ENCODE results near the gene CDS2. TPM values are rescaled to one million over a fixed set of nuclear protein-coding genes. Genes with fewer than 3 reads are reported as not detected.

Gene CDS2
- total RNA-seq, 1 donor, result 49.1 TPM

DNA sequence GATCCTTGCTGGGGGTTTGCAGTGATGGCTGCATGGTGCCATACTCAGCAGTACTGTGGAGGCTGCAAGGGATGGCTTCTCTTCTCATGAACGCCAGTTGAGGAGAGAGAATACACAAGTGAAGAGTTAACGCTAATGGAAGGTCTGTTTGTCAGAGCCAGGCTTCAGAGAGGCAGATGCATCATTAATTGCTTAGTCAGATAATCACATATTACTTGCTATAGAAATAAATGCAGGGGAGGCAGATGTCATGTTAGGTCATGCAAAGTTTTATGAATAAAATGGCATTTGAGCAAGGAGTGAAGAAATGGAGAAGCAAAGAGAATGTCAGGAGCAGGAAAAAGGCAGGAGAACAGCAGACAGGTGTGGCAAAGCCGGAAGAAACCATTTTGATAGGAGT lies 51.2 kb downstream of the CDS2 start:
- Histone ChIP-seq H3K4me3 (ENCODE audit: low read length) (no peak overlapping the region), H3K9me3 (ENCODE audit: low read depth, low read length) (no peaks in the 10 kb centered on the region), H3K4me1 (ENCODE audit: insufficient read depth, low read length) (peaks cover 18% of the 10 kb centered on the region), H3K27me3 (ENCODE audit: insufficient read depth, low read length) (no peaks in the 10 kb centered on the region)

GRCh38 chr20:5180421-5180820 lies 53.6 kb downstream of the CDS2 start:
- no peak overlapping the region for H3K4me3 ChIP-seq (ENCODE audit: low read length)
- H3K4me1 ChIP-seq (ENCODE audit: insufficient read depth, low read length), result peaks cover under 1% of the 10 kb centered on the region
- no peaks in the 10 kb centered on the region for H3K9me3 ChIP-seq (ENCODE audit: low read depth, low read length)
- no peaks in the 10 kb centered on the region for H3K27me3 ChIP-seq (ENCODE audit: insufficient read depth, low read length)

GRCh38 chr20:5180933-5181332 lies 54.1 kb downstream of the CDS2 start:
- Histone ChIP-seq H3K4me1 (ENCODE audit: insufficient read depth, low read length) (no peaks in the 10 kb centered on the region), H3K27me3 (ENCODE audit: insufficient read depth, low read length) (no peaks in the 10 kb centered on the region), H3K9me3 (ENCODE audit: low read depth, low read length) (no peaks in the 10 kb centered on the region), H3K4me3 (ENCODE audit: low read length) (no peak overlapping the region)

DNA sequence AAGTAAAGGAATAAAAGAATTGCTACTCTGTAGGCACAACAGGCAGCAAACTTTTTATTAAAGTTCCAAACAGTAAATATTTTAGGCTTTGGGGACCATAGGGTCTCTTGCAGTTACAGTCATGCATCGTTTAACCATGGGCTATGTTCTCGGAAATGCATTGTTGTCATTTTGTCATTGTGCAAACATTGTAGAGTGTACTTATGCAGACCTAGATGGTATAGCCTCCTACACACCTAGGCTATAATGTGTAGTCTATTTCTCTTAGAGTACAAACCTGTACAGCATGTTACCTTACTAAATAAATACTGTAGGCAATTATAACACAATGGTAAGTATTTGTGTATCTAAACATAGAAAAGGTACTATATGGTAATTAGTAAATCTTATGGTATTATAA lies 54.7 kb downstream of the CDS2 start:
- Histone ChIP-seq H3K9me3 (ENCODE audit: low read depth, low read length) (no peaks in the 10 kb centered on the region), H3K4me1 (ENCODE audit: insufficient read depth, low read length) (no peaks in the 10 kb centered on the region), H3K4me3 (ENCODE audit: low read length) (no peak overlapping the region), H3K27me3 (ENCODE audit: insufficient read depth, low read length) (no peaks in the 10 kb centered on the region)

GRCh38 chr20:5181958-5182357 lies 55.1 kb downstream of the CDS2 start:
- no peaks in the 10 kb centered on the region for H3K27me3 ChIP-seq (ENCODE audit: insufficient read depth, low read length)
- H3K9me3 ChIP-seq (ENCODE audit: low read depth, low read length), result no peaks in the 10 kb centered on the region
- H3K4me3 ChIP-seq (ENCODE audit: low read length), result no peak overlapping the region
- no peaks in the 10 kb centered on the region for H3K4me1 ChIP-seq (ENCODE audit: insufficient read depth, low read length)

- Histone ChIP-seq H3K4me1 (ENCODE audit: insufficient read depth, low read length) (no peaks in the 10 kb centered on the region), H3K9me3 (ENCODE audit: low read depth, low read length) (no peaks in the 10 kb centered on the region), H3K4me3 (ENCODE audit: low read length) (no peak overlapping the region), H3K27me3 (ENCODE audit: insufficient read depth, low read length) (no peaks in the 10 kb centered on the region)
Observed at GRCh38 chr20:5182615-5183254, 55.9 kb downstream of the CDS2 start.

GRCh38 chr20:5183731-5184474 lies 57.1 kb downstream of the CDS2 start:
- Histone ChIP-seq H3K9me3 (ENCODE audit: low read depth, low read length) (no peaks in the 10 kb centered on the region), H3K27me3 (ENCODE audit: insufficient read depth, low read length) (no peaks in the 10 kb centered on the region), H3K4me3 (ENCODE audit: low read length) (no peak overlapping the region), H3K4me1 (ENCODE audit: insufficient read depth, low read length) (no peaks in the 10 kb centered on the region)

- H3K9me3 ChIP-seq (ENCODE audit: low read depth, low read length), result no peaks in the 10 kb centered on the region
- H3K4me3 ChIP-seq (ENCODE audit: low read length), result no peak overlapping the region
- H3K27me3 ChIP-seq (ENCODE audit: insufficient read depth, low read length), result no peaks in the 10 kb centered on the region
Observed at GRCh38 chr20:5184684-5185083, 57.9 kb downstream of the CDS2 start.

GRCh38 chr20:5187122-5187521 lies 60.3 kb downstream of the CDS2 start:
- no peaks in the 10 kb centered on the region for H3K4me1 ChIP-seq (ENCODE audit: insufficient read depth, low read length)
- H3K27me3 ChIP-seq (ENCODE audit: insufficient read depth, low read length), result no peaks in the 10 kb centered on the region
- H3K4me3 ChIP-seq (ENCODE audit: low read length), result no peak overlapping the region
- no peaks in the 10 kb centered on the region for H3K9me3 ChIP-seq (ENCODE audit: low read depth, low read length)

More at GRCh38 chr20:5184684-5185083, 57.9 kb downstream of the CDS2 start:
- no peaks in the 10 kb centered on the region for H3K4me1 ChIP-seq (ENCODE audit: insufficient read depth, low read length)

DNA sequence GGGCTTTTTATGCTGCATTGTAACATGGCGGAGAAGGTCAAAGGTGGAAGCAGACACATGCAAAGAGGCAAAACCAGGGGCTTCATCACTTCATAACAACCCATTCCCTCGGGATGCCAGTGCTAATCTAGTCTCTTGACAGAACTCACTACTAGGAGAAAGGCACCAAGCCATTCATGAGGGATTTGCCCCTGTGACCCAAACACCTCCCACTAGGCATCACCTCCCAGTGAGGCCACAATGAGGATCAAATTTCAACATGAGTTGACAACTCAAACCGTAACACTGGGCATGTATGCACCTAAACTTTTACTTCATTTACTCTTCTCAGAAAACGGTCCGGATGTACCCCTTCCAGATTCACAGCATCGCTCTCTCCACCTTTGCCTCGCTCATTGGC lies 61.9 kb downstream of the CDS2 start:
- H3K9me3 ChIP-seq (ENCODE audit: low read depth, low read length), result no peaks in the 10 kb centered on the region

GRCh38 chr20:5189917-5190316 lies 63.1 kb downstream of the CDS2 start:
- H3K27me3 ChIP-seq (ENCODE audit: insufficient read depth, low read length), result no peaks in the 10 kb centered on the region
- no peak overlapping the region for H3K4me3 ChIP-seq (ENCODE audit: low read length)
- no peaks in the 10 kb centered on the region for H3K4me1 ChIP-seq (ENCODE audit: insufficient read depth, low read length)
- H3K9me3 ChIP-seq (ENCODE audit: low read depth, low read length), result no peaks in the 10 kb centered on the region

More for the DNA sequence above, 61.9 kb downstream of the CDS2 start:
- H3K4me3 ChIP-seq (ENCODE audit: low read length), result no peak overlapping the region
- no peaks in the 10 kb centered on the region for H3K4me1 ChIP-seq (ENCODE audit: insufficient read depth, low read length)
- H3K27me3 ChIP-seq (ENCODE audit: insufficient read depth, low read length), result no peaks in the 10 kb centered on the region

DNA sequence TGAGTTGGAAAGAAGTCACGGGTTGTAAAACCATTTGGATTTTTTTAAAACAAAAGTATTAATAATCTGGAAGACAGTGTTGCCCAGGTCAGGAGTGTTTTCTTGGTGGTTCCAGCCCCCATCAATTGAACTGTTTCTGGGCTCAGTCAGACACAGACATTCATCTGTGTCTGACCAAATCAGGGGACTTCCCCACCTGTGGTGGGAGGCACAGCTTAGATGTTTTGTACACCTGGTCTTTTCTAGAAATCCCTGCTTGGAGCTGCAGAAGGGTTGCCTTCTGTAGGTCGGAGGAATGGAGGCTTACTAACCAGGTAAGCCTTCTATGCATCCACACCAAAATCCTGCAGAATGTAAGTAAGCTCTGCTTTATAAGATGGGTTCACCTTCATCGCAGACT lies 63.6 kb downstream of the CDS2 start:
- Histone ChIP-seq H3K9me3 (ENCODE audit: low read depth, low read length) (no peaks in the 10 kb centered on the region), H3K4me1 (ENCODE audit: insufficient read depth, low read length) (no peaks in the 10 kb centered on the region), H3K4me3 (ENCODE audit: low read length) (no peak overlapping the region), H3K27me3 (ENCODE audit: insufficient read depth, low read length) (no peaks in the 10 kb centered on the region)

GRCh38 chr20:5191829-5192569 lies 65.2 kb downstream of the CDS2 start:
- H3K4me1 ChIP-seq (ENCODE audit: insufficient read depth, low read length), result no peaks in the 10 kb centered on the region
- no peaks in the 10 kb centered on the region for H3K9me3 ChIP-seq (ENCODE audit: low read depth, low read length)
- no peak overlapping the region for H3K4me3 ChIP-seq (ENCODE audit: low read length)
- no peaks in the 10 kb centered on the region for H3K27me3 ChIP-seq (ENCODE audit: insufficient read depth, low read length)

DNA sequence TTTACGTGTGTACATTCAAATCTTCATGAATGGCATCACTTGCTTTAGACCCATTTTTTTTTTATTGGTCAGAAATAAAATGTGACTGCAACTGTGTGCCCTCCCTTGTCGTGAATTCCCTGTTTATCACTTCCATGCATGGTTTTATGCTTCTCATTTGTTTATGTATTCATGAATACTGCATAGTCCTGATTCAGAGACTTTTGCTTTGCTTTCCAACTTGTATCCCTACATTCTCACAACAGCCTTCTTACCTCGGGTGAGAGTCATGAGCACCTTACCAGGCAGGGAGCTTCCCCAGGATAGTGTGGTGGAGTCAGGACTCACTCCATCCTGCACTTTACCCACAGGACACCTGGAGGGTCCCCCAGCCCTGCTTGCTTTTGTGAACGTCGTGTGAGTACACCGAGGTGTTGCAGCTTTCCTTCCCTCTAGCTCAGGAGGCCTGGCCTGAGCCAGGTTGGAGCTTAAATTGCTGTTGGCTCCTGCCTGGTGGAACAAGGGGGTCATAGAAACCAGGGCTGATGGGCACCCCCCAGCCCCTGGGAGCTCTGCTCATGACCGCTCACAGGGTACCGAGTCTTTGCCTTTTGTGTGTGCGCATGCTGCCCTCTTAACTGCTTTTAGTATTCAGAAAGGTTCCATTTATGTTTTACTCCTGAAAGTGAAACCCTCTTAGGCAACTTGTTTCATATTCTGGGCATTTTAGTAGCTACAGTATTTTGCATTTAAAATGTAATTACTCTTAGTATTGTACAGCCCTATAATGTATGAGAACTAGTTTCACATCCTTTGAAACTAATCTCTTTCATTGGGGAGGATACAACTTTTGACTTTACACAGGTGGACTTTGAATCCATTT lies 66.0 kb downstream of the CDS2 start:
- Histone ChIP-seq H3K9me3 (ENCODE audit: low read depth, low read length) (no peaks in the 10 kb centered on the region), H3K27me3 (ENCODE audit: insufficient read depth, low read length) (no peaks in the 10 kb centered on the region), H3K4me1 (ENCODE audit: insufficient read depth, low read length) (no peaks in the 10 kb centered on the region), H3K4me3 (ENCODE audit: low read length) (no peak overlapping the region)

DNA sequence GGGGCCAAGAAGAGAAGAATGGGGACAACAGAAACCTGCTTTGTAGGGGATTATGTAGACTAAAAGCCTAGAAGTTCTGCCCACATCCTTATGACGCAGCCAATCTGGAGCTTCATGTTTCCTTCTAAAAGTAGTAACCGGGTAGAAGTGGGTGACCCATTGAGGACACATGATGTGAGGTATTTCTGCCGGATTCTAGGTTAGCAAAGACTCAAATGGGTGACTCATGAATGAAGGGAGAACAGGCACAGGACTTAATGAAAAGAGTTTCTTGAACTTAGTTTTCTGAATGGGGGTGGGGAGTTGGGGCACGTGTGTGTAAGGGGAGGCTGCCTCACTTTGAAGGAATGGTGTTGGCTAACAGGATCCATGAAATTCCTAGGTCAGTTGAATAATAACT lies 68.8 kb downstream of the CDS2 start:
- H3K9me3 ChIP-seq (ENCODE audit: low read depth, low read length), result no peaks in the 10 kb centered on the region
- no peak overlapping the region for H3K4me3 ChIP-seq (ENCODE audit: low read length)
- H3K4me1 ChIP-seq (ENCODE audit: insufficient read depth, low read length), result no peaks in the 10 kb centered on the region
- no peaks in the 10 kb centered on the region for H3K27me3 ChIP-seq (ENCODE audit: insufficient read depth, low read length)
